Peyer's patch (tissue), 4 donors: ENCODE data around the gene NCKIPSD. TPM values are rescaled to one million over a fixed set of nuclear protein-coding genes. Genes with fewer than 3 reads are reported as not detected.
"Not testable (repeated sequence)": the region's sequence is repeated elsewhere in the genome, so short reads cannot be mapped to it uniquely, and the experiment has no call there.

Source experiments
- DNase-seq, 3 donors: peaks; one replicate each; pipeline ENCODE4 v3.0.0-alpha.2; 2017 to 2019
- H3K27ac ChIP-seq, 4 donors: fragments of 200-600 bp; sonication (generic); one replicate each; pipeline ENCODE4 v1.5.1; 2016 to 2019
- H3K27me3 ChIP-seq, 2 donors: fragments of 200-600 bp; sonication (generic); one replicate each; pipeline ENCODE4 v1.5.1; 2019
- H3K36me3 ChIP-seq, 3 donors: fragments of 200-600 bp; sonication (generic); one replicate each; pipeline ENCODE4 v1.5.1; 2016 to 2019
- H3K4me1 ChIP-seq, 4 donors: fragments of 200-600 bp; sonication (generic); one replicate each; pipeline ENCODE4 v1.5.1; 2016 to 2019
- H3K4me3 ChIP-seq, 4 donors: fragments of 200-600 bp; sonication (generic); 1 replicate in 3 of 4; 2 replicates in 1 of 4; pipeline ENCODE4 v1.5.1; 2016 to 2019; ENCODE audit warnings: mild to moderate bottlenecking in 1 of 4
- H3K9me3 ChIP-seq, 4 donors: fragments of 200-600 bp; sonication (generic); one replicate each; pipeline ENCODE4 v1.5.1; 2016 to 2019; ENCODE audit warnings: mild to moderate bottlenecking in 1 of 4
- CTCF ChIP-seq, 6 experiments: fragments of 450-650 bp in 4 of 6; fragments of 200-600 bp in 2 of 6; sonication (generic) in 1 of 6; IDR thresholded peaks; one replicate each; pipeline ENCODE4 v1.5.1; 2017 to 2019; ENCODE audit warnings: antibody characterized with exemption in 6 of 6, mild to moderate bottlenecking in 3 of 6, moderate library complexity in 1 of 6
- POLR2A ChIP-seq, 2 donors: fragments of 450-650 bp; IDR thresholded peaks; one replicate each; pipeline ENCODE4 v1.5.1; 2017; ENCODE audit warnings: antibody characterized with exemption in 2 of 2, mild to moderate bottlenecking in 2 of 2, moderate library complexity in 2 of 2
- total RNA-seq, 4 donors: library from RNA; depleted of rRNA; stranded (reverse); fragments of >200 nt; gene quantifications; one replicate each; pipeline ENCODE4 v1.1.0, GENCODE V29; 2016

The NCKIPSD gene
- 10 to 100 TPM; 35.7 to 66.8 (median 64.4) TPM for total RNA-seq

- Histone ChIP-seq H3K27me3 (no peaks in the 10 kb centered on the region), H3K27ac (peak within 1 kb of the TSS; percentile 83 to 96 (median 93)), H3K9me3 (no peaks in the 10 kb centered on the region), H3K36me3 (peaks cover 0 to 57% (median 0%) of the 10 kb centered on the region in 3 donors), H3K4me1 (peaks cover 3 to 31% (median 6%) of the 10 kb centered on the region in 4 donors), H3K4me3 (peak within 1 kb of the TSS; percentile 66 to 100 (median 84))
- peak; percentile 90 to 96 (median 95) for DNase-seq
- peak; percentile 71 to 89 for TF ChIP-seq POLR2A (IDR thresholded peaks at IDR 0.05)
- peak; percentile 76 to 85 (median 78) for TF ChIP-seq CTCF (IDR thresholded peaks at IDR 0.05)
These were observed at the start of gene NCKIPSD for GRCh38 chr3:48685603-48686511. Gene NCKIPSD, minus strand, starts transcription at chr3:48685915. Its CDS starts 108 bp downstream, at chr3:48685807.

GRCh38 chr3:48735075-48735767 lies 49.5 kb upstream of the NCKIPSD start:
- H3K4me1 ChIP-seq: peaks cover 6 to 50% (median 12%) of the 10 kb centered on the region in 4 donors
- peak in 1 of 3 donors; percentile 52 for DNase-seq

DNA sequence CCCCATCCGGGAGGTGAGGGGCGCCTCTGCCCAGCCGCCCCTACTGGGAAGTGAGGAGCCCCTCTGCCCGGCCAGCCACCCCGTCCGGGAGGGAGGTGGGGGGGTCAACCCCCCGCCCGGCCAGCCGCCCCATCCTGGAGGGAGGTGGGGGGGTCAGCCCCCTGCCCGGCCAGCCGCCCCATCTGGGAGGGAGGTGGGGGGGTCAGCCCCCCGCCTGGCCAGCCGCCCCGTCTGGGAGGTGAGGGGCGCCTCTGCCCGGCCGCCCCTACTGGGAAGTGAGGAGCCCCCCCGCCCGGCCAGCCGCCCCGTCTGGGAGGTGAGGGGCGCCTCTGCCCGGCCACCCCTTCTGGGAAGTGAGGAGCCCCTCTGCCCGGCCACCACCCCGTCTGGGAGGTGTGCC lies 48.8 kb upstream of the NCKIPSD start:
- peaks cover 0 to 43% (median 7%) of the 10 kb centered on the region in 4 donors for H3K4me1 ChIP-seq
- not testable (repeated sequence) for H3K9me3 ChIP-seq, H3K4me3 ChIP-seq, H3K27me3 ChIP-seq, H3K27ac ChIP-seq, DNase-seq, H3K36me3 ChIP-seq

More at GRCh38 chr3:48735075-48735767, 49.5 kb upstream of the NCKIPSD start:
- H3K36me3 ChIP-seq, H3K4me3 ChIP-seq, H3K27me3 ChIP-seq, H3K9me3 ChIP-seq: not testable (repeated sequence)
- H3K27ac ChIP-seq: peak overlapping the region in 1 of 4 donors; percentile 42

DNA sequence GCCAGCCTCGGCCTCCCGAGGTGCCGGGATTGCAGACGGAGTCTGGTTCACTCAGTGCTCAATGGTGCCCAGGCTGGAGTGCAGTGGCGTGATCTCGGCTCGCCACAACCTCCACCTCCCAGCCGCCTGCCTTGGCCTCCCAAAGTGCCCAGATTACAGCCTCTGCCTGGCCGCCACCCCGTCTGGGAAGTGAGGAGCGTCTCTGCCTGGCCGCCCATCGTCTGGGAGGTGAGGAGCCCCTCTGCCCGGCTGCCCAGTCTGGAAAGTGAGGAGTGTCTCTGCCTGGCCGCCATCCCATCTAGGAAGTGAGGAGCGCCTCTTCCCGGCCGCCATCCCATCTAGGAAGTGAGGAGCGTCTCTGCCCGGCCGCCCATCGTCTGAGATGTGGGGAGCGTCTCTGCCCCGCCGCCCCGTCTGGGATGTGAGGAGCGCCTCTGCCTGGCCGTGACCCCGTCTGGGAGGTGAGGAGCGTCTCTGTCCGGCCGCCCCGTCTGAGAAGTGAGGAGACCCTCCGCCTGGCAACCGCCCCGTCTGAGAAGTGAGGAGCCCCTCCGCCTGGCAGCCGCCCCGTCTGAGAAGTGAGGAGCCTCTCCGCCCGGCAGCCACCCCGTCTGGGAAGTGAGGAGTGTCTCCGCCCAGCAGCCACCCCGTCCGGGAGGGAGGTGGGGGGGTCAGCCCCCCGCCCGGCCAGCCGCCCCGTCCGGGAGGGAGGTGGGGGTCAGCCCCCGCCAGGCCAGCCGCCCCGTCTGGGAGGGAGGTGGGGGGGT lies 48.2 kb upstream of the NCKIPSD start:
- not testable (repeated sequence) for H3K4me3 ChIP-seq, H3K27ac ChIP-seq, H3K27me3 ChIP-seq, H3K9me3 ChIP-seq, DNase-seq, H3K36me3 ChIP-seq
- peaks cover 0 to 37% (median 2%) of the 10 kb centered on the region in 4 donors for H3K4me1 ChIP-seq

GRCh38 chr3:48727511-48727910 lies 41.8 kb upstream of the NCKIPSD start:
- H3K27ac ChIP-seq: no peak overlapping the region
- no peaks in the 10 kb centered on the region for H3K4me1 ChIP-seq
- DNase-seq: no peak
- no peaks in the 10 kb centered on the region for H3K27me3 ChIP-seq
- no peaks in the 10 kb centered on the region for H3K36me3 ChIP-seq
- H3K4me3 ChIP-seq: no peak overlapping the region
- TF ChIP-seq CTCF (IDR thresholded peaks at IDR 0.05) (no peak), POLR2A (IDR thresholded peaks at IDR 0.05) (no peak)
- no peaks in the 10 kb centered on the region for H3K9me3 ChIP-seq

DNA sequence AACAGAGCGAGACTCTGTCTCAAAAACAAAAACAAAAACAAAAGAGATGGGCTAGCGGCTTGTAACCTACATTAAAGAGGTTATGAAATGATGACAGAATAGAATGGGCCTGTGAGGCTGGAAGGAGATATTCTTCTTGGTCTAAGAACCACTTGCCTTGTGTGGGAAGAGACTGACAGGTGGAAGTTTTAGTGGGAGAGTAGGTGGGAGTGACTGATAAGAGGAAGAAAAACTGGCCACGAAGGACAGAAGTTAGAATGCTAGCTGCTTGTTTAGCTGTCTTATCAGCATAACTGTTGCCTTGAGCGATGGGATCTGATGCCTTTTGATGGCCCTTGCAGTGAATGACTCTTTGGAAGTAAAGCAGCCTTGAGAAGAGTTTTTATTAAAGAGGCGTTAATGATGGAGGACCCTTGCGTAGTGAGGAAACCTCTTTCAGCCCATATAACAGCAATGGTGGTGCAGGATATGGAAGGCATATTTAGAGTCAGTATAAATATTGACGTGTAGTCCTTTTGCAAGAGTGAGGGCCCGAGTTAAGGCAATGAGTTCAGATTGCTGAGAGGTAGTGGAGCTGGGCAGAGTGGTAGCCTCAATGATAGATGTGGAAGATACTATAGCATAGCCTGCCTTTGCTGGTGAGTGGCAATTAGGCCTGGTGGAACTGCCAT lies 39.6 kb upstream of the NCKIPSD start:
- not testable (repeated sequence) for H3K4me3 ChIP-seq, H3K9me3 ChIP-seq, H3K4me1 ChIP-seq, H3K27ac ChIP-seq, DNase-seq, H3K27me3 ChIP-seq, H3K36me3 ChIP-seq

DNA sequence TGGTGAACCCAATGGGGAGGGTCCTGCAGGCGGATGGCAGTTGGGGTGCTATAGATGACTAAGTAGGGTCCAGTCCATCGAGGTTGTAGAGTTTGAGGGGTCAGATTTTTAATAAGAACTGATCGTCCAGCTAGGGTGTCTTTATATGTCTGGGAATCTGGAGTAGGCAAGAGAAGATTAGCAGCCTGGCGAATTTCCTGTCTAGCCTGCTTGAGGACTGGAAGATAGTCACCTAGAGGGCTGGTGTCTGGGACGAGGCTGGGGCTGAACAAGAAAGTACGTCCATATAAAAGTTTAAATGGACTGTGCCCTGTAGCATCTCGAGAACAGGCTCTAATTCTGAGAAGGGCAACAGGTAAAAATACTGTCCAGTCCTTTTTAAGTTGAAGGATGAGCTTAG lies 38.0 kb upstream of the NCKIPSD start:
- no peak overlapping the region for H3K4me3 ChIP-seq
- DNase-seq: no peak
- H3K4me1 ChIP-seq: no peaks in the 10 kb centered on the region
- H3K36me3 ChIP-seq: no peaks in the 10 kb centered on the region
- H3K27ac ChIP-seq: peak overlapping the region in 2 of 4 donors; percentile 28 to 69
- H3K27me3 ChIP-seq: no peaks in the 10 kb centered on the region
- H3K9me3 ChIP-seq: no peaks in the 10 kb centered on the region
- TF ChIP-seq POLR2A (IDR thresholded peaks at IDR 0.05) (no peak), CTCF (IDR thresholded peaks at IDR 0.05) (no peak)

DNA sequence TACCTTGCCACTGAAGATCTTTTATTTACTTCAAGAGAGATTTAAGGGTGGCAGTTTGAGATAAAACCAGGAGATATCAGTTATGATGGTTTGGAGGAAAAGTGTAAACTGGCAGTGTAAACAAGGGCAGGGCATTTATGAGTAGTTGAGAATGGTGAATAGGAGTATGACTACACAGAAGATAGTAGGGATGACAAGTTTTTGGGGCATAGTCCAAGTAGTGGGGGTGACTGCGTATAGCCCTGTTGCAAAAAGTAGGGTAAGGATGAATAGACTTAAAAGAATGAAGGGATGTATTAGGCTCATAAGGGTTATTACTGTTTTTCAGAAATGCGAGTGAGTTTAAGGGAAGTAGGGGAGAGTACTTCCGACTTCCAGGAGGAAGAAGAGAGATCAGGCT lies 37.6 kb upstream of the NCKIPSD start:
- not testable (repeated sequence) for H3K4me3 ChIP-seq, DNase-seq, H3K27me3 ChIP-seq, H3K9me3 ChIP-seq, H3K4me1 ChIP-seq, H3K36me3 ChIP-seq
- H3K27ac ChIP-seq: peak overlapping the region in 2 of 4 donors; percentile 28 to 69
